NCI-H524 (cell line): ENCODE data around the gene EPHB2.
A peak's percentile ranks its signal among the peaks of the same experiment; 100 is the strongest.

ENCODE experiments used
- DNase-seq, 2 experiments: peaks; one replicate each; lab custom pipeline; 2025; lab: John Stamatoyannopoulos, UW

The EPHB2 gene

GRCh38 chr1:22780696-22781095 lies 70.1 kb downstream of the EPHB2 start:
- DNase-seq = no peak

GRCh38 chr1:22781483-22781882 lies 70.8 kb downstream of the EPHB2 start:
- DNase-seq = no peak

DNA sequence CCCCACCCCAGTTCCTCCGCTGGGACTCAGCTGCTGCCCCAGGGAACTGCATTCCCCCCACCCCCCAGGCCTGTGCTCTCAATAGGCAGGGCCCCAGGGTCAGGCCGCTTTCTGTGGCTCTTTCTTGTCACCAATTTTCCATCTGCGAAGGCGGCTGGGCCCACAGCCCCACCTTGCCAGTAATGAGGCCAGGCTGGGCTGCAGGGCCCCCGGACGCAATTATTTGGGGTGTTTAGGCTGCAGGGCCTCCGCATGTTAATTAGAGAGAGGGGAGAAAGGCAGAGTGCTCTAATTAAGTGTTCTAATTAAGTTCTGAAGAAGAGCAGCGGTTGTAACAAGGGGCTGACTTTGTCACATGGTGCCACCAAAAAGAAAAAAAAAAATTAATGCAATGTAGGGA lies 71.8 kb downstream of the EPHB2 start:
- no peak for DNase-seq

DNA sequence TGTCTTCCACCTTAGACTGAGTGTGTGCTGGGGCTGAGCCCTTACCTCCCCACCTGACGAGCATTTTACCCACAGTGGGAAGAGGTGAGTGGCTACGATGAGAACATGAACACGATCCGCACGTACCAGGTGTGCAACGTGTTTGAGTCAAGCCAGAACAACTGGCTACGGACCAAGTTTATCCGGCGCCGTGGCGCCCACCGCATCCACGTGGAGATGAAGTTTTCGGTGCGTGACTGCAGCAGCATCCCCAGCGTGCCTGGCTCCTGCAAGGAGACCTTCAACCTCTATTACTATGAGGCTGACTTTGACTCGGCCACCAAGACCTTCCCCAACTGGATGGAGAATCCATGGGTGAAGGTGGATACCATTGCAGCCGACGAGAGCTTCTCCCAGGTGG lies 73.7 kb downstream of the EPHB2 start:
- DNase-seq = no peak

- DNase-seq = no peak
Measured at GRCh38 chr1:22784737-22785136, 74.1 kb downstream of the EPHB2 start.

GRCh38 chr1:22786101-22786500 lies 75.5 kb downstream of the EPHB2 start:
- no peak for DNase-seq

GRCh38 chr1:22786719-22787489 lies 76.3 kb downstream of the EPHB2 start:
- DNase-seq = no peak

- no peak for DNase-seq
Measured at GRCh38 chr1:22787636-22788035, 77.0 kb downstream of the EPHB2 start.

DNA sequence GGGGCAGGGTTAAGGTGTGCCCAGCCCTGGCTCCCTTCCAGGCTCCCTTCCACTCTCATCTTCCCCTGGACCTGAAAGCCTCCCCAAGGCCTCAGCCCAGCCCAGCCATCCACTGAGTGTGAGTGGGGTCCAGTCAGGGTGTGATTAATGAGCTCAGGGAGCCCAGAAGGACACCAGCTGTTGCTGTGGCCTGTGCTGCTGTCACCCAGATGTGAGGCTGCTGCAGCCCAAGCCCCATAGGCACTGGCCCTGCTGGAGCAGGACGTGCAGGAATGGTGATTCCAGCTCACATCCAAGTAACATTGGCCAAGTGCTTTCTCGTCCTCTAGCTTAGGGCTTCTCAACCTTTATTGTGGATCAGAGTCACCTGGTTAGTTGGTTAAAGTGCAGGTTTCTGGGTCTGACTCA lies 77.6 kb downstream of the EPHB2 start:
- peak in 1 of 2 experiments; percentile 27 for DNase-seq

- no peak for DNase-seq
Measured at GRCh38 chr1:22789356-22789994, 78.8 kb downstream of the EPHB2 start.

DNA sequence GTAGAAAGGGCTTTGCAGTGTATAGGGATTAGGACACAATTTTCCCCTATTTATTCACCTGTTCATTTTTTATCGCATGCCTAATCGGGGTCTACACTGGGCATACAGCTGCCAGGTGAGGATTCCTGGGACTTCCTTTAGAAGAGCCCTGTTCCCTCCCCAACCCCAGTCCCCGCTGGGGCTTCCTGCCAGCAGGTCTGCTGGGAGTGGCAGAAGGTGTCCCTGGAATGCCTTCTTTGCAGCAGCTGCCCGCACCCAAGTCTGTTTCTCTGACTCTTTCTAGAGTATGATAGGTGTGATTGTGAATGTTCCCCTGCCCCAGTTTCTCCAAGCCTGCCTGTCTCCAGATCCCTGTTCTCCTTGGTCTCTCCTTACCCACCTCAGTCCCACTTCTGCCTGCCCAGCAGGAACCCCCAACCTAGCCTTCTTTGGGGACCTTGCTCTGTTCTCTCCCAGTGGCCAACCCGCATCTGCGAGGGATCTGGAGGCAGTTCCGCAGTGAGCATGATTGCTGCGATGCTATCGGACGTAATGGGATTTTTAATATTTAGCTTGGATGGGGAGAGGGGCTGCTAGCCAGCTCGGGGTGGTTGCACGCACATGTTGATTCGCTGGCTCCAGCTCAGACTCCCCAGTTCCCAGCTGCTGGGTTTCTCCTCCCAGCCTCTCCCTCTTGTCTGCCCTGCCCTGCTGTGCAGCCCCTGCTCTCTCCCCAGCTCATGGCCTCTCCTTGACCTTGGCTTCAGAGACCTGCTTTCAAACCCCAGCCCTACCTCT lies 79.8 kb downstream of the EPHB2 start:
- DNase-seq = peak in 1 of 2 experiments; percentile 23

GRCh38 chr1:22791831-22792347 lies 81.2 kb downstream of the EPHB2 start:
- no peak for DNase-seq

DNA sequence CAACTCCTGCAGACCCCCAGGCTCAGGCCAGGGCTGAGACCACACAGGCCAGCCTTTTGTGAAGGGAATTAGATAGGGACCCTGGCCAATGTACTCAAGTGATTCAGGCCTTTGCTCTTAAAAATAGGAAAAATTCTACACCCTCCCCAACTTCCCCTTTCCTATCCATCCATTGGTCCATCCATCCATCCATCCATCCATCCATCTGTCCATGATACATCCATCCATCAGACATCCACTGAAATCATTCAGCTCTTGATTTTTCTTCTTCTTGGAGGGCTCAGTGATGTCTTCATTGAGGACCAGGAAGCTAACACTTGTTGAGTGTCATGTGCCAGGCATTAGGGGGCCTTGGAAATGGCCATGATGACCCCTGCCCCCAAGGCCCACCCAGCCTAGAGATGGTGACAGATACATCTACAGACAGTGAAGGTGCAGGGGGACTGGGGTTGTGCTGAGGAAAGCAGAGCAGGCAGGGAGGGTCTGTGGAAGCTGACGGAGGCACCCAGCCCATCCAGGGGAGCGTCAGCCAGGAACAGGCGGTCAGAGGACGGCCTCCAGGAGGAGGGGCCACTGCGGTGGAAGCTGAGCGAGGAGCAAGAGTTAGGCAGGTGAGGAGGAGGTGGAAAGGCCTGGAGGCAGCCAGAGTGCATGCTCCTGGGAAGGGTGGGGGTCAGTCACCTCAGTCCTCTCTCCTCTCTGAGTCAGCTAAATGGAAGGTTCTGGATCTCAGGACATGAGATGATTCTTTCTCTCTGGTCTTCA lies 81.9 kb downstream of the EPHB2 start:
- no peak for DNase-seq

DNA sequence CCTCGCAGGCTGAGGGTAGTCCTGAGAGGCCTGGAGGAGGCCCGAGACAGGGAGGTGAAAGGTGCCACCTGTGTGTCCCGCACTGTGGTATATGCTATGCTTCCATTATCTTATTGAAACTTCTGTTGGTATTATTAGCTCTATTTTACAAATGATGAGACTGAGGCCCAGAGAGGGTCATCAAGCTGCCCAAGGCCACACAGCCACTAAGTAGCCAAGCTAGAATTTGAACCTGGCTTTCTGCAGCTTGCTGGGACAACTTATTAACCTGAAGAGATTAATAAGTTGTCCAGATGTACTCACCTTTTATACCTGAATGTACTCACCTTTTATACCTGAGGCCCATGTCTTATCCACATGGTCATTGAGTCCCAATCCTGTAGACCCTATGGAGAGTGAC lies 83.0 kb downstream of the EPHB2 start:
- no peak for DNase-seq

DNA sequence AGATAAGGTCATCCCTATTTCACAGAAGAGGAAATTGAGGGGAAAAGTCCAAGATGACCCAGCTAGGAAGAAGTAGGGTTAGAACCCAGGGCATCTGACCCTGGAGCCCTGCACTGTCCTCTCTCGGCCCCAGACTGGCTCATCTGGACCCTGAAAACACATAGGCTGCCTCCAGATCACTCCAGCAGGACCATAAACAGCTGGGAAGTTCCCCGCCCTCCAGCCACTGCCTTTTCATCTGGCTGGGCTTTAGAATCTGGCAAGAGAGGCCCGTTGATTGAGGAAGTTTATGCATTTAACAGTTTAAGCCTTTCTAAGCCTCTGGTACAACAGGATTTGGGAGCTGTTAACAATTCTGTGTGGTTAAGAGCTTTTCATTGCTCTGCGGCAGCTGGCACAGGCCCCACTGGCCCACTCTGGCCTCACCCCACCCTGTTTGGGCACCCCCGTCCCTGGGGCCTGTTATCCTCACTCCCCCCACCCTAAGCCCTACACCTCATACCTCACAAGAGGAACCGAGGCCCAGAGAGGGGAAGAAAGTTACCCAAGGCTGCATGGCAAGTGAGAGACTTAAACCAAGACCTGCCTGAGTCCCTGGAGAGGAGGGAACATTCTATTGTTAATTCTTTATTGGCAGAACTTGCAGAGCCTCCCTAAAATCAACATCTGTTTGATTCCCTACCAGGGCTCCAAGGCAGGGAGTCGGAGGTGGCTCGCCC lies 84.2 kb downstream of the EPHB2 start:
- peak in 1 of 2 experiments; percentile 71 for DNase-seq

DNA sequence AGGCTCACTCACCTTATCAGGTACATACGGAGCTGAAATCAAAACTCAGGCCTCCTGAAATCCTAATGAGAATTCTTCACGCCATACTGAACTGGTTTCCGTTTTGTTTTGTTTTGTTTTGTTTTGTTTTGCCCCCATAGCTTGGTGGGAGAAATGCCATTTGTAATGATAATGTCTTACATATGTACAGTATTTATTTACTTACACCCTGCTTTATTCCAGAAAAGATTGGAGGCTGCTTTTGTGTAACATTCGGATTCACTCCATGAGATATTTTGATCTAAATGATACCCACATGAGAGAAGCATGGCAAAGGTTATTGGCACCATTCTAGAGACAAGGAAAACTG lies 84.7 kb downstream of the EPHB2 start:
- DNase-seq = no peak

DNA sequence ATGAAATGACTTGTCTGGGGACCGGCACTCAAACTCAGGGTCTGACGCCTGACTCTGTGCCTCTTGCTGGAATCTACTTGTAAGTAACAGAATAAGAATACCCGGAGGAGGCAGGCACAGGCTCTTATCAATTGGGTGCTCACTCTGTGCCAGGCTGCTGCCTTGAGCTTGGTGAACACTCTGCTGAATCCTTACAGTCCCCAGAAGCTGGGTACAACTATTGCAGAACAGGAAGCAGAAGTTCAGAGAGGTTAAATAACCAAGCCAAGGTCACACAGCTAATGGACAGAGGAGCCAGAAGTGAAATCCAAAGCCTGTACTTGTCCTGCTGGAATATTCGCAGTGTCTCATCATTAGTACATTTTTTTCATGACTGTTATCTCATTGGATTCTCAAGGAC lies 86.0 kb downstream of the EPHB2 start:
- DNase-seq = no peak

DNA sequence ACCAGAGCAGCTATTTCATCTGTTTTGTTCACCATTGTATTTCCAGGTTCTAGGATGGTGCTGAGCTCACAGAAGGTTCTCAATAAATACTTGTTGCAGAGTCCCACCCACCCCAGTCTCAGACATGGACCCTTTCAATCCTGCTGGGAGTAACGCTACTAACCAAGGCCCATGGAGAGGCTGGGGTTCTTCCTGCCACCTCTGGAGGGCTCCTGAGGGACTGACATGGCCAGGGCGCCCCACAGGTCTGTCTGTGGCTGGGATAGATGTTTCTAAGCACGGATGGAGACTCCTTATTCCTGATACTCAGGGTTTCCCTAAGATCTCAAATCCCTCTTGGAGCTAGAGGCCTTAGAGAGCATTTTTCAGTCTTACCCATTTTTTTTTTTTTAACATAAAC lies 87.4 kb downstream of the EPHB2 start:
- DNase-seq = no peak

- peak in 1 of 2 experiments; percentile 22 for DNase-seq
Measured at GRCh38 chr1:22799971-22800370, 89.3 kb downstream of the EPHB2 start.

GRCh38 chr1:22800629-22801028 lies 90.0 kb downstream of the EPHB2 start:
- DNase-seq = no peak

DNA sequence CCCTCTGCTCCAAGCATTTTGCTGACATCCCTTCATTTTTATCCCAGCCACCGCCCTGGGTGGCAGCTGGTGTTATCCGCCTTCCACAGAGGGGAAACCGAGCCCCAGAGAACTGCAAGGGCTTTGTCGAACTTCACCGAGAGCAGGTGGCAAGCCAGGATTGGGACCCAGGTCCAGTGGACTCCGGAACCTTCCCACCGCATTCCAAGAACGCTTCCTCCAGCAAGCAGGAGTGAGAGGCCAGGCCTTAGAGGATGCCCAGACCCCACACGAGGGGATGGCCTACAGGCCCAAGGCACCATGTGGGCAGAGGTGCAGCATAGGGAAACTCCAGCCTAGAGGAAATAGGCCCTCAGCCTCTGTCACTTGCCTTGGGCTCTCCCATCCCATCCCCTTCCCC lies 90.7 kb downstream of the EPHB2 start:
- no peak for DNase-seq
